HG03025 (cell line): Measurements from ENCODE around the gene VSIG8.

Experiments used
- ATAC-seq: cut with Tn5 transposase; IDR thresholded peaks from one replicate; pipeline ENCODE4 v1.9.1; 2021; ENCODE audit warnings: mild to moderate bottlenecking, moderate library complexity; ENCODE audit not compliant: unreplicated experiment, low FRiP score

The VSIG8 gene

DNA sequence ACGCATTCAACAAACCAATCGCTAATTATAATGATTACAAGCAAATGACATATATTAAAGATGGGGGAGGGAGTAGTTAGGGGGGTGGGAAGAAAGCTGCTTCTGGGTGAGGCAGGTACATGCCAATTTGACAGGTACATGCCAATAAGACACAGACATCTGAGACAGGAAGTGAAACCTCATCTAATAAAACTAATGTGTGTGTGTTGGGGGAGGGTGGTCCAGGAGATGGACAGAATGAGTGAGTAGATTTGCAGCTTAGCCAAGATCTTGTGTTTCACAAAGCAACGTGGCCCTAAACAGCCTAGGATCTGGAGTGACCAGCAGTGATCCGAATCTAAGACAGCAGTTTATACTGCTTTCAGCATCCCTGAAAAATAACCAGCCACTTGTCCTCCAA lies 26.7 kb upstream of the VSIG8 start:
- ATAC-seq, result no peak

DNA sequence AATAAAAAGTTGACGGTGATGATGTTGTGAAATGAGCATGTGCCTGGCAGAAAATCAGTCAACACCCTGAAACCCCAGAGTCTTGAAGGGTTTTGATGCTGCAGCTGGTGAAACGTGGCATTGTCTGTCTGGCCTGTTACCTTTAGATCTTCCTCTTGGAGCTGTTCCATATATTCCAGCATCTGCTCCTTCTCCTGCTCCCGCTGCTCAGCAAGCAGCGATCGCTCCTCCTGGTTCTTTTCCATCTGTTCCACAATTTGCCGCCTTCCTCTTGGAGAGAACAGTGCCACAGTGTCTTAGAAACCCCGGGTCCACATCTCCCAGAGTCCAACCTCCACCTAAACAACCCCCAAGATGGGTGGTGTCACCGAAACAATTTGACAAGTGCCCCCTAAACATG lies 21.8 kb upstream of the VSIG8 start:
- ATAC-seq, result no peak

DNA sequence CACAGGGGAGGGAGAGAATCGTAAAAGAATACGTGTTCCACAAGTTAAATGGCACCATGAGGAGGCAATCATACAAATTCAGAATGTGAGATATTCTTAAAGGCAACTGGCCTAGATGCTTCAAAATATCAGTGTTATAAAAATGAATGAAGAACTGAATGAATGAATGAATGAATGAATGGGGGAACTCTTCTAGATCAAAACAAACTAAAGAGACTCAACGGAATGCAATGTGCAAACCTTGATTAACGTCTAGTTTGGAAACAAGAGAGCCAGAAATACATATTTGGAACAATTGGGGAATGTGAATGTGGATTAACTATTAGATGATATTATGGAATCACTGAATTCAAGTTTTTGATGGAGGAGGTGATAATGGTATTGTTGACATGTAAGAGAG lies 20.7 kb upstream of the VSIG8 start:
- ATAC-seq, result no peak

DNA sequence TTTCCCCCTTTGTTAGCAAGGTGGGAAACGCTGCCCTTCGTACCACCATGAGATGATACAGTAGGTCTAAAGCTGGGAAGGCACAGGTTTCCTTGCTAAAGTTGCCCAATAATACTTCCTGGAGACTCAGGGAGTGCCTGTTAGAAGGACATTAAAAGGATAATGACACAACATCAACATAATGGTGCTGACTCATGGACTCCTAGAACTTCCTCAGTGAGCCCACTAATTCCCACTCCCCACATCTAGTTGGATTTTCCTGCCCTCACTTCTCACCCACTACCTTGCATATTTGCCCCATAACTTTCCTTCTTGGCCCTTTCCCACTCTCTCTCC lies 20.0 kb upstream of the VSIG8 start:
- ATAC-seq, result no peak

DNA sequence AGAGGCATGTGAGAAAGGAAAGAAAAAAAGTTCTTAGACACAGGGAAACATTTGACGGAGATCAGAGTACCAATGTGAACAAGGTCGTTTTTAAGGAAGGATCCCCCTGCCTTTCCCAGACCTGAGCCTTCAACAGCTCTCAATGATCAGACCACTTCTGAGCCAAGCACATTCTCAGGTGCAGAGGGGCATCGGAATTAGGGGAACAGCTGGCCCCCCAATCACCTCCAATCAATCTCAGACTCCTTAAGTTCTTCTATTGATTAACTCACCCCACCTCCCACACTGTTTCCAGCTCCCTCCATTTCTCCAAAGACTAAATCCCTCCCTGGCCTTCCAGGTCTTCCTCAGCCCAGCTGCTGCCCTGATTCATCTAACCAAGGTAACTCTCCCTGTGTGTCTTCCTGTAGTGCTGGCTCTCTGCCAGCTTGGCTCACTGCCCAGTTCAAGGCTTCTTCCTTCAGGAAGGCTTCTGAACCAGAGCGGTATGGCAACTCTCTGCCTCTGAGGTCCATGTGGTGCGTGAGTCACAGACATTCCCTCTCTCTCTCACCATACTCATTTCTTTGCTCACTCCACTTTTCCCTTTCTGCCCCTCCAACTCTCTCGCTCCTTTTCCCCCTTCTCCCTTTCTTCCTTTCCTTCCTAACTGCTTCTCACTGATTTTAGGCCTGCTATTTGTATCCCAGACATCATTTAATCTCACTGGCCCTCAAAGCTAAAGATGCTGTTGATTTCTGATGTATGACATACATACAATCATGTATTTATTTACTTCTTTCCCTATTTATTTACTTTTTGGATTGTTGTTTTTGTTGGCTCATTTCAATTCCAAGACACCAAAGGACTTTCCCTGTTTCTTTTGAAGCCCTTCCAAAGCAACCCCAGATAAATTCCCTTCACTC lies 19.4 kb upstream of the VSIG8 start:
- ATAC-seq, result no peak

DNA sequence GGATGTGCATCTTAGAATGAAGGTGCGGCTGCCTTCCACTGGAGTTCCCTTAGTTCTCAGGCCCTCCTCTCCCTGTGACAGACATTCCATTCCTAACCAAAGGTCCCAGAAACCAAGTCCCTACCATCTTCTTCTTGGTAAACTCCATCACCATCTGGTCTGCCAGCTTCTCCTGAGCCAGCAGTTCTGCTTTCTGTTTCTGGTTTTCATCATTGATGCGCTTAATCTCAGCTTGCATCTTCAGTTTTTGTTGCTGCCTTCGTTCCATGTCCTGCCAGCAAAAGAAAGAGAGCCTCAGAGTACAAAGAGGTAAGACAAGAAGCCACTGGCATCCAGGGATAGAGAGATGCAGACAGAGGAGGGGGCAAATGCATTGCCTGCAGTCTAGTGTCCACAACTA lies 18.0 kb upstream of the VSIG8 start:
- ATAC-seq, result no peak

DNA sequence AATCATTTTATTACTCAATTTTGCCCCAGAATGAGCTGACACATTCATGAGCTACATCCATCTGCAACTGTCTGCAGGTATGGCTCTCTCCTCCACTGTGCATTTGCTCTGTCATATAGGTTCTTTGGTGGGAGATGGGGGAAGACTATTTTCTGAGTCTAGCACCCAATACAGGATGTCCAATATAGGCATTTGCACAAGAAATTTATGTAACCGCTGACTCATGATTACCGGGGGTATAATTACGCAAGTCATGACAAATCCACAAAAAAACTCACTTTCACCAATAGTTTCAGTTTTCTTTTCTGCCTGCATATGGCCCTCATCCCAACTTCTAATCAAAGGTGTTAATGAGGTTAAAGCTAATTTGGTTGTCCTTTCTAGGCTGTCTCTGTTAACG lies 17.5 kb upstream of the VSIG8 start:
- ATAC-seq, result no peak

DNA sequence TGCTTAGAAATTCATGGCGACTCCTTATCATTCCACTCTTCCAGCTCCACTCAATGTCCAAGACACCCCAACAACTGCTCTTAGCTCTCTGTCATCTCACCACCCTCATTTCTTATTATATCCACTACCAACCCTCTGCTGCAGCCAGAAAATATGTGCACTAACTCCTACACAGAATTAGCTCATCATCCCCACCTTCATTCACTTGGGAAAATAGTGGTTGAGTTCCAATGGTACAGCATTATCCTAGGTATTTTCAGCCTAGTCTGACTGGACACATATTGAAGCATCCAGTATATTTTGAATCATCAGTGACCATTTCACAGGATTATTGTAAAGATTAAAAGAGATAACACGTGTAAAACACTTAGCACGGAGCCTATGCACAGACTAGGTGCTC lies 16.7 kb upstream of the VSIG8 start:
- no peak for ATAC-seq

DNA sequence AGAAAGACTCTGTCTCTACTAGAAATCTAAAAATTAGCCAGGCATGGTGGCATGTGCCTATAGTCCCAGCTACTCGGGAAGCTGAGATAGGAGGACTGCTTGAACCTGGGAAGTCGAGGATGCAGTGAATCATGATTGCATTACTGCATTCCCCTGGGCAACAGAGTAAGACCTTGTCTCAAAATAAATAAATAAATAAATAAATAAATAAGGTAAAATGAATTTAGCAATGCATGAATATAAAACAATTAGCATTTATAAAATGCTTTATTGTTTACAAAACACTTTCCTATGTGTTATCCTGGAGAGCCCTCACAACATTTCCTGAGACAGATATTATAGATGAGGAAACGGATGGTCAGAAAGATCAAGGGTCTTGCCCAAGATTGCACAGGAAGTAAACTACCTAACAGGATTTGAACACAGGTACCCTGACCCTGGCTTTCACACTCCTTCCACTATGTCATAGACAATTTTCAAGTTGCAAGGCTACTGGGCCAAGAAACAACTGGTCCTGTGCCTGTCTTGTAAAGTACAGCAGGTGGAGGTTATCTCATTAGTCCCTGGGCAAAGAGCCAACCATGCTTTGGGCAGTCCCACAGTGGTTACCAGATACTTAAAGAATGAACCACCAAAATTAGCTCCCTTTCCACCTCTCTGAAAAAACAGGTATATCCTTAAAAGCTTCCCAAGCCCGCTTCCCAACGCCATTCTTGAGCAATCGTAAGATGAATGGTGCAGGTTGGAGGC lies 15.4 kb upstream of the VSIG8 start:
- no peak for ATAC-seq

DNA sequence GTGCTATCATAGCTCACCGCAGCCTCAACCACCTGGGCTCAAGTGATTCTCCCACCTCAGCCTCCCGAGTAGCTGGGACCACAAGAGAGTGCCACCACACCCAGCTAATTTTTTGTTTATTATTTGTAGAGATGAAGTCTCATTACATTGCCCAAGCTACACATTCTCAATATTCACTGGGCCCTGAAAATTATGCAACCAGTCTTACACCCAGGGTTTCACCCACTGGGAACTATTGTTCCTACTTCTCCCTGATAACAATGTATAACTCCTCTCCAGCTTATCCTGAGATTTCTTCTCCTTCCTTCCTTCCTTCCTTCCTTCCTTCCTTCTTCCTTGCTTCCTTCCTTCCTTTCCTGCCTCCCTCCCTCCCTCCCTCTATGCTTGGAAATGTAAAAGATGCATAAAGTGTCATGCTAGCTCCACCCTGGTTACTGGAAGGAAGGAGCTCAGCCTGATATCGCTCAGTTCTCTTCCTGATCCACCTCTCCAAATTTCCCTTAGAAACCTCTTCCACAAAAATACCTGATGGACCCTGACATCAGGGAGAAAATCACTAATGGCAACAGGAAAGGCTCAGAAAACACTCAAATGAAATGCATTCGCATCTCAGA lies 11.2 kb upstream of the VSIG8 start:
- no peak for ATAC-seq

DNA sequence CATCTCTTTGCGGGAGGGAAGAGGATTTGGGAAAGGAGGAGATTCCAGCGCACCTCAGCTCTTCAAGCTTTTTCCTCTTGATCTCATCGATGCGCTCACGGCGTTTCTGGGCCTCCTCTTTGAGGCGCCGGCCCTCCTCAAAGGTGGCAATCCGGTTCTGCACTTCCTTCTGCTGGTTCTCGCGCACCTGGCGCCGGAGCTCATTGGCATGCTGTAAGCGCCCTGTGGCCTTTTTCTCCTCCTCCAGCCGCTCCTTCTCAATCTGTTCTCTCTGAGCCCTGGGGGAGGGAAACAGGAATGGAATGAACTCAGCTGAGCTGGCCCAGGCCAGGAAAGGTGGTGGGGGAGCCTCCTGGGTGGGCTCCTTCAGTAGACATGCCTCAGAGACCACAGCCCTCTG lies 10.4 kb upstream of the VSIG8 start:
- ATAC-seq, result no peak

DNA sequence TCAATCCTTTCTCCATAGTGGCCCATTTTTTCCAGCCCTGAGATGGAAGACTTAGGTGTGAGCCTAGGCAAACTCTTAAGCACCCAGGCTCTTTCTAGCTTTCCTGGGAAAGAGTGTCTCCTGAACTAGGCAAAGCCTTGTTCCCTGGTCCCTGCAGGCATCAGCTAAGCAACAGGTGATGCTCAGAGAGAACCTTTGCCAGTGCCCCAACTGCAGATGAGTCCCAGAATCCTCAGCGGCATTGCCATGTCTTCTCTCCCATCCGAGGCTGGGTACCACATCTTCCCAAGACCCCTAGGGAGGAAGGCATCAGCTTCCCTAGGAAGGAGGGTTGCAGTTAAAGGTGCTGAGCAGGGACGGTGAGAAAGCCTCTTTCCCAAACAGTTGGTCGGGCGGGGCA lies 8.2 kb upstream of the VSIG8 start:
- ATAC-seq, result no peak

DNA sequence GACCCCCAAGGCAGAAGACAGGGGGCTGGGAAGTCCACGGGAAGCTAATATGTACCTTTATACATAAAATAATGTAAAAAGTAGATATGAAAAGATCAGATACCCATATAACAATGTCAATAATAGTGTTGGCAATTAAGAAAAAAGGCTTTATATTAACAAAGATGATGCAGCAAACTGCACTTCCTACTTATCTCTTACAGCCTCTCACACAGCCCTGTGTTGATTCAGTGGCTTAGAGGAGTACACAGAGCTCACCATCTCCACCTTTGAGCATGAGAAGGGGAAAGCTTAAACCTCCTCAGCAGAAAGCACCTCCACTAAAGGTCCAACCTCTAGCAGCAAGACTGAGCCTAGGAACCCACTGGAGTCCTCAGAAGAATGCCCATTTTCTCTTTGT lies 7.2 kb upstream of the VSIG8 start:
- ATAC-seq, result no peak

DNA sequence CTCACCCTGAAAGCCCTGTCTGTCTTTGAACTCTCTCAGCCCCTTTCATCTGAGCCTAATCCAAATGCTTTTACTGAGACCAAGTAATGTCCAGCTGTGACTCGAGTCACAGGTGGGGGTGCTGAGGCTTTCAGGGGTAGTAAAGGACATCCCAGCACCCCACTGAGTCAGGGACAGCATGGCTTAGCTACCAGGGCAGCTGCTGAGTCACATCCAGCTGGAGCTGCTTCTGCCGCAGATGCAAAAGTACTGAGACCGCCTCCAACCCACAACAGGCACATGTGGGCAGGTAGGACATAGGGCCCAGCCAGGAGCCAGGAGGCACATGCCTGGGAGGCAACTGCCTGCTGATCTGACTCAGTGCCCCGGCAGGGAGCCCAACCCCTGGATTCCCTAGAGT lies 6.7 kb upstream of the VSIG8 start:
- no peak for ATAC-seq

DNA sequence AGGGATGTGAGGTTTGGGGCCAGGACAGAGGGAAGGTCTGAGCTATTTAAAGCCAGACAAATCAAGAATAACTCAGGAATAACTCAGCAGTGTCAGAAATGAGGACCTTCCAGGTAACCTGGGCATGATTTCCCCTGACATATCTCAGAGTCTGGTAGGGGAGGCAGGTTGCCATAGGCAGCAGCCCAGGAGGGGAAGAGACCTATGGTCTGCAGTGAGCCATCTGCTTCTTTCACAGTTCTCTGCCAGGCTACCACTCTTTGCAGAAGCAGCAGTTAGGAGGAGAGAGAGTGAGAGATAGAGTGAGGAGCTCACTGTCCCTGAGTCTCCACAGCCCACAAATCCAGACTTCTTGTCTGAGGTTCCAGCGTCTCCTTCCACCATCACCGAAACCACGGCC lies 6.3 kb upstream of the VSIG8 start:
- ATAC-seq, result no peak

DNA sequence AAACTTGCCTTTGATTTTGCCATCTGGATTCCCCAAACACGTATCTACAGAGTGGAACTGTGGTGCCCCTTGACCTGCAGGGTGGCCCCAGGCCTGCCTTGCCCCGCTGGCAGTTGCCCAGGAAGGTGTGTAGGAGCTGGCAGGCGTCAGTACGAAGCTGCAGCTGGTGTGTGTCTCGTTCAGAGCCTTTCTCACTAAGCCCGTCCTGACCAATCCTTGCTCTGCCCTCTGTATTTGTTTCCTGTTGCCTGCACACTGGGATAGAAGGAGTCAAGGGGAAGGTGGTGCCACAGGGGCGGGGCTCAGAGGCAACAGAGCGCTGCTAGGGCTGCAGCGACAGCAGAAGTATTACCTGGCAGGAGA lies 5.2 kb upstream of the VSIG8 start:
- ATAC-seq, result no peak

DNA sequence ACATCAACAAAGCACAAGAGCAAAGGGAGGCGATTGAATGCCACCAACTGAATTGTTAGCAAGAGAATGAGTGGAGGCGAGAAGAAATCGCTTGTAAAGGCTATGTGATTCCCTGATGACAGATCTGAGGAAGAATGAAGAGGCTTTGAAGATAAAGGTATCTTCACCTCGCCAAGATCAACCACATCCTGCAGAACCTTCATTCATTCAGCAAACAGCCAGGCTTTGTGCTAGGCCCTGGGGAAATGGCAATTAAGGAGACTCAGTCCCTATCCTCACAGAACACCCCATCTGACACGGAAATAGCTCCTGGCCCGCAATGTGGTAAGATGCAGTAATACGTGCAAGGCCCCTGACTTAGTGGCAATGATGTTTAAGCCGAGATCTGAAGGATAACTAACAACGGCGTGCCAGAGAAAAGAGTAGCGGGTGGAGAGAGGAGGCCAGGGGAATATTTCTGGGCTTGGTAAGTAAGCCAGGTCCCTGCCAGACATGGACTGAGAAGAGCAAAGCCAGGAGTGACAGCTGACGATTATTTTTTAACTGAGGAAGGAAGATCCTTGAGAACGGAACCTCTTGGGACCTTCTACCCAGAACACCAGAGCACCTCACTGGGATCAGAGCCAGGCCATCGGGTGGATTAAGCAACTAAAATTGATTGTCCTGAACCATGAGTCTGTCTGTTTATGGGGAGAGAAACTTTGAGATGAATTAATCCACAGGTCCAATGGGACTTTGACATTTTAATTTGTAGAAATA lies 4.6 kb upstream of the VSIG8 start:
- no peak for ATAC-seq

DNA sequence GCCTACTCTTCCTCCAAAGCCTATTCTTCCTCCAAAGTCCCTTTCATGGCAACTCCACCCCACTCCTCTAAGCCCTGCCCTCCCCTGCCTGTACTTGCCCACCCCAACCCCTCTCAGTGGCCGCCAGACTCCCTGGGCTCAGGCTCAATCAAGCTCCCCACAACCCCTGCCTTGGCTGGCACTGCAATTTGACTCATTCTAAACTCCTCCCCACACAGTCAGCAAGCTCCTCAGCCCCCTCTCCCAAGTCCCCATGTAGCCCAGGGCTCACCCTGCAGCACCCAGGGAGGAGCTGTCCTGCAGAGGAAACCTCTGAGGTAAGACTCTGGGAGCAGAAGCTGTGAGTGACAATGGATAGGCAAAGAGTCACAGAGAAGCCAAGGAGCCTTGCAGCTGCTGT lies 3.6 kb upstream of the VSIG8 start:
- ATAC-seq, result no peak

DNA sequence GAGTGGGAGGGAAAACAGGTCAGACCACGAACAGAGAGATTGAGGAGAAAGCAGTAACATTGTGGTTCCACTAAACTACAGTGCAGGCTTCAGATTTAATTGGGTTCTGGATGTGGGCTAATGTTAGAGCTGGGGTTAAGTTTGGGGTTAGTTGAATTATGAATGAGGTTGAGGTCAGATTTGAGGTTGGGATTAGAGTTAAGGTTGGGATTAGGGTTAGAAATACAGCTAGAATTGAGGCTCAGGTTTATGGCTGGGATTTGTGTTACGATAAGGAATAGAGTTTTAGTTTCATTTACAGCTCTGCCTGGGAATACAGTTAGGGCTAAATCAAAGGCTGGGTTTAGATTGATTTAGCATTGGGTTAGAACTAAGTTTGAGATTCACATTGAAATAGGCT lies 1.8 kb upstream of the VSIG8 start:
- no peak for ATAC-seq

DNA sequence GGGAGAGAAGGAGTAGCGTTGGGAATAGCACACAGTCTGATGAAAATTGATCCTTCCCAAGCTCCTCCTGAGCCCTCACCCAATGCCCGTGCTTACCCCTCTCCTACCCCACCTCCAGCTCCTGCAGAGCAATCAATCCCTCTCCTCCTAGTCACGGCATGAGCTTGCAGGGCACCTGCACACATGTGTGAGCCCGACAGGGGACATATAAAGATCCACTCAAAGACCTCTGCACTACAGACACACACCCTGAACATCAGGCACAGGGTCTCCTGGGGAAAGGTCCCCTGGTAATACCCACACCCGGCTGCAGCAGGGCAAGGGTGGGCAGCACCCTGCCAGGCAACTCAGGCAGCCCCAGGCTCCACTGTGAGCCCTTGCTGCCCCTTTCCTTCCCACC lies 426 bp downstream of the VSIG8 start:
- no peak for ATAC-seq

DNA sequence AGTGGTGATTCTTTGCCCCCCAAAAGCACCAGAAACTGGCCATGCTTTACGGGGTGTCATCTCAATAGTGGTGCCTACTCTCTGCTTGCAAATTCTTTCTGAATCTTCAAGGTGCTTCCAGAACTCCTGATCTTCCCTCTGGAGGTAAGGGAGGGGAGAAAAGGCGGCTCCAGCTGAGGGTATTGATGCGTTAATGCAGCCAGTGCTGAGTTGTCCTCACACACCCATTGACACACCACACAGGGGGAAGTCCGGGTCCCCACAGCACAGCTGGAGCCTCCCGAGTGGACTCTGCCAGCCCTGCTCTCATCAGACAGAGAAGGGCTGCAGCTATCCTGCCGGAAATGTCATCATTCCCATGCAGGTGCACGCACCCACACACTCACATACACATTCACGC lies 1.2 kb downstream of the VSIG8 start:
- no peak for ATAC-seq
